Neural progenitor cell (in vitro differentiated cells): ENCODE data around the gene ANKRD28.

Source experiments
- EZH2 ChIP-seq: fragments of 200-600 bp; sonication (generic); IDR thresholded peaks from 2 replicates; pipeline ENCODE4 v1.6.1; 2017; ENCODE audit warnings: antibody characterized with exemption, mild to moderate bottlenecking, moderate library complexity
- EZH2phosphoT487 ChIP-seq: fragments of 200-600 bp; sonication (generic); IDR thresholded peaks from 2 replicates; pipeline ENCODE4 v1.6.1; 2017; ENCODE audit warnings: antibody characterized with exemption
- TF ChIP-seq, protein P1 (sequence below): fragments of 200-600 bp; sonication (generic); IDR thresholded peaks from 2 replicates; pipeline ENCODE4 v1.5.1; 2017; ENCODE audit warnings: antibody characterized with exemption, mild to moderate bottlenecking

DNA sequence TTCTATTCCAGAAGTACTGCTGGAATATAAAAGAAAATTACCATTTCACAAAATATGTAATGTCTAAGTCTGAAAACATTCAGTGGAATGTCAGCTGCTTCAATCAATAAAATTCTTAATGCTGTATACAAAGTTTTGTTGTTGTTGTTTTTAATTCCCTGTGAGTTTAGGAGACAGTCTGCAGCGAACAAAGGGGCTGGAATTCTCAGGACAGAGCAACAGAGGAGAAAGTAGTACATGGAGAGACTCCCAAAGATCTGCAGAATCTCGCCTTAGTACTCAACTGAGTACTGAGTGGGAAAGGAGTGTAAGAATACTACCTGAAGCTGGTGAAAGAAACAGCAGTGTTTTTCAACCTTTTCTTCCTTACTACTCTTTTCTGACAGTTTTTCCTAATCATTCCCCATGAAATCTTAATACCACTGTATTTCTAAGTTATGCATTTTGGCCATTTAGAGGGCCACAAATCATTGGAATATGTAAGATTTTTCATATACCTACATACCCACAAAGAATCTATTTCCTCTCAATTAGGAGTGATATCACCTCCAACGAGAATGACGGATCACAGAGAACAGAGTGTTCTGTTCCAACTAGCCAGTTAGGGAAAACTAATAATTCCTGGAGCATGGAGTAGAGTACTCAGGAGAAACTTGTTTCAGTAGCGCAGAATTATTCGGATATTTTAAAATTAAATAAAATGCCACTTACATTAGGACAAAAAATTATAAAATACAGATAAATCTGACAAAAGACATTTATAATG, 16.0 kb downstream of the ANKRD28 start:
- TF ChIP-seq, protein P1, sequence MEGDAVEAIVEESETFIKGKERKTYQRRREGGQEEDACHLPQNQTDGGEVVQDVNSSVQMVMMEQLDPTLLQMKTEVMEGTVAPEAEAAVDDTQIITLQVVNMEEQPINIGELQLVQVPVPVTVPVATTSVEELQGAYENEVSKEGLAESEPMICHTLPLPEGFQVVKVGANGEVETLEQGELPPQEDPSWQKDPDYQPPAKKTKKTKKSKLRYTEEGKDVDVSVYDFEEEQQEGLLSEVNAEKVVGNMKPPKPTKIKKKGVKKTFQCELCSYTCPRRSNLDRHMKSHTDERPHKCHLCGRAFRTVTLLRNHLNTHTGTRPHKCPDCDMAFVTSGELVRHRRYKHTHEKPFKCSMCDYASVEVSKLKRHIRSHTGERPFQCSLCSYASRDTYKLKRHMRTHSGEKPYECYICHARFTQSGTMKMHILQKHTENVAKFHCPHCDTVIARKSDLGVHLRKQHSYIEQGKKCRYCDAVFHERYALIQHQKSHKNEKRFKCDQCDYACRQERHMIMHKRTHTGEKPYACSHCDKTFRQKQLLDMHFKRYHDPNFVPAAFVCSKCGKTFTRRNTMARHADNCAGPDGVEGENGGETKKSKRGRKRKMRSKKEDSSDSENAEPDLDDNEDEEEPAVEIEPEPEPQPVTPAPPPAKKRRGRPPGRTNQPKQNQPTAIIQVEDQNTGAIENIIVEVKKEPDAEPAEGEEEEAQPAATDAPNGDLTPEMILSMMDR = no peak
- TF ChIP-seq EZH2phosphoT487 (no peak), EZH2 (no peak)
